ENCODE measurements around the gene AOX1.
"Not testable (repeated sequence)": the region's sequence is repeated elsewhere in the genome, so short reads cannot be mapped to it uniquely, and the experiment has no call there.

Gene AOX1

GRCh38 chr2:200604571-200605255 is 18.9 kb downstream of the AOX1 start:
- no peak overlapping the region for H3K4me3 ChIP-seq (ENCODE audit: low read depth, low read length)
- no peak for DNase-seq (ENCODE audit: low read depth)
- TF ChIP-seq MYC (IDR thresholded peaks at IDR 0.05; ENCODE audit: low read depth, low read length) (no peak), POLR2A (IDR thresholded peaks at IDR 0.05; ENCODE audit: extremely low read depth, insufficient read length) (no peak), CTCF (IDR thresholded peaks at IDR 0.05; ENCODE audit: low read depth, low read length) (no peak), MAX (IDR thresholded peaks at IDR 0.05; ENCODE audit: low read depth, low read length) (no peak)

GRCh38 chr2:200608341-200609027 is 22.7 kb downstream of the AOX1 start:
- no peak for DNase-seq (ENCODE audit: low read depth)
- no peak for TF ChIP-seq POLR2A (IDR thresholded peaks at IDR 0.05; ENCODE audit: extremely low read depth, insufficient read length)
- no peak for TF ChIP-seq CTCF (IDR thresholded peaks at IDR 0.05; ENCODE audit: low read depth, low read length)
- TF ChIP-seq MAX (IDR thresholded peaks at IDR 0.05; ENCODE audit: low read depth, low read length) = no peak
- no peak for TF ChIP-seq MYC (IDR thresholded peaks at IDR 0.05; ENCODE audit: low read depth, low read length)
- H3K4me3 ChIP-seq (ENCODE audit: low read depth, low read length) = no peak overlapping the region

- no peak for TF ChIP-seq MYC (IDR thresholded peaks at IDR 0.05; ENCODE audit: low read depth, low read length)
- no peak overlapping the region for H3K4me3 ChIP-seq (ENCODE audit: low read depth, low read length)
- DNase-seq (ENCODE audit: low read depth) = no peak
Measured at GRCh38 chr2:200609028-200609614, 23.3 kb downstream of the AOX1 start.

- not testable (repeated sequence) for DNase-seq (ENCODE audit: low read depth); H3K4me3 ChIP-seq (ENCODE audit: low read depth, low read length)
Measured at GRCh38 chr2:200610217-200610616, 24.4 kb downstream of the AOX1 start.

GRCh38 chr2:200613692-200614091 is 27.9 kb downstream of the AOX1 start:
- H3K4me3 ChIP-seq (ENCODE audit: low read depth, low read length) = no peak overlapping the region
- DNase-seq (ENCODE audit: low read depth) = no peak
- no peak for TF ChIP-seq MAX (IDR thresholded peaks at IDR 0.05; ENCODE audit: low read depth, low read length)
- TF ChIP-seq CTCF (IDR thresholded peaks at IDR 0.05; ENCODE audit: low read depth, low read length) = no peak
- no peak for TF ChIP-seq MYC (IDR thresholded peaks at IDR 0.05; ENCODE audit: low read depth, low read length)
- no peak for TF ChIP-seq POLR2A (IDR thresholded peaks at IDR 0.05; ENCODE audit: extremely low read depth, insufficient read length)

GRCh38 chr2:200614249-200614648 is 28.4 kb downstream of the AOX1 start:
- H3K4me3 ChIP-seq (ENCODE audit: low read depth, low read length) = no peak overlapping the region
- DNase-seq (ENCODE audit: low read depth) = no peak
- TF ChIP-seq MAX (IDR thresholded peaks at IDR 0.05; ENCODE audit: low read depth, low read length) = no peak
- no peak for TF ChIP-seq CTCF (IDR thresholded peaks at IDR 0.05; ENCODE audit: low read depth, low read length)
- TF ChIP-seq POLR2A (IDR thresholded peaks at IDR 0.05; ENCODE audit: extremely low read depth, insufficient read length) = no peak
- TF ChIP-seq MYC (IDR thresholded peaks at IDR 0.05; ENCODE audit: low read depth, low read length) = no peak
